ENCODE measurements around the gene JAM3.
A peak's percentile ranks its signal among the peaks of the same experiment; 100 is the strongest.

The JAM3 gene

DNA sequence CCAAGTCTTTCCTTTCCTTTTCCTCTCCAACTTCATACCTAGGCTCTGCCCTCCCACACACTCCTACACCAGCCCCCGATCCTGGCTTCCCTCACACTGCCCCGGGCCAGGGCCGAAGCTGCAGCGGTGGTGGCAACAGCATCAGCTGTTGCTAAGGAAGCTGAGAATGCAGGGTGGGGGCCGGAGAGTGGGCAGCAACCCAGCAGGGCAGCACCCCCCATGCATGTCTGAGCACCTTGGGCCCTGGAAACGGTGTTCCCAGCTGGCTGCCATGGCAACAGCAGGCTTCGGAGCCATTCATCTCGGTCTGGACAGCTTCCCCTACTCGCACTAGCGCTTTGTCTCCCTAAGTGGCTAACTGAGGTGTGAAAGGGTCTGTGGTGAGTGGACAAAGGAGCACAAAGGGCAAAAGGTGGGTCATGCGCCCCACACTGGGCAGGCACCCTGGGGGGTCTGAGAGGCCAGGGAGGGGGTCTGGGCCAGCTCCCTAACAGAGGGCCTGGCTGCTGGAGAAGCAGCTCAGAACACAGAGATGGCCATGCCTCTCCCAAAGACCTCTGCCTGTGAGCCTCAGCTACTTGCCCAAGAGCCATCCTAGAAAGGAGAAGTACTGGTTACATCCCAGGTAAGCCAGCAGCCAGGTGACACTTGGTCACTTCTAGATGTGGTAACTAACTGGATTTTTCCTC lies 42.1 kb upstream of the JAM3 start:
- TF ChIP-seq, protein P1, sequence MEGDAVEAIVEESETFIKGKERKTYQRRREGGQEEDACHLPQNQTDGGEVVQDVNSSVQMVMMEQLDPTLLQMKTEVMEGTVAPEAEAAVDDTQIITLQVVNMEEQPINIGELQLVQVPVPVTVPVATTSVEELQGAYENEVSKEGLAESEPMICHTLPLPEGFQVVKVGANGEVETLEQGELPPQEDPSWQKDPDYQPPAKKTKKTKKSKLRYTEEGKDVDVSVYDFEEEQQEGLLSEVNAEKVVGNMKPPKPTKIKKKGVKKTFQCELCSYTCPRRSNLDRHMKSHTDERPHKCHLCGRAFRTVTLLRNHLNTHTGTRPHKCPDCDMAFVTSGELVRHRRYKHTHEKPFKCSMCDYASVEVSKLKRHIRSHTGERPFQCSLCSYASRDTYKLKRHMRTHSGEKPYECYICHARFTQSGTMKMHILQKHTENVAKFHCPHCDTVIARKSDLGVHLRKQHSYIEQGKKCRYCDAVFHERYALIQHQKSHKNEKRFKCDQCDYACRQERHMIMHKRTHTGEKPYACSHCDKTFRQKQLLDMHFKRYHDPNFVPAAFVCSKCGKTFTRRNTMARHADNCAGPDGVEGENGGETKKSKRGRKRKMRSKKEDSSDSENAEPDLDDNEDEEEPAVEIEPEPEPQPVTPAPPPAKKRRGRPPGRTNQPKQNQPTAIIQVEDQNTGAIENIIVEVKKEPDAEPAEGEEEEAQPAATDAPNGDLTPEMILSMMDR (IDR thresholded peaks at IDR 0.05; ENCODE audit: low read length, missing control alignments) = no peak
- H3K4me3 ChIP-seq (replicated peaks; ENCODE audit: low read depth, low read length) = no peak overlapping the region
- DNase-seq (ENCODE audit: low read depth) = no peak

DNA sequence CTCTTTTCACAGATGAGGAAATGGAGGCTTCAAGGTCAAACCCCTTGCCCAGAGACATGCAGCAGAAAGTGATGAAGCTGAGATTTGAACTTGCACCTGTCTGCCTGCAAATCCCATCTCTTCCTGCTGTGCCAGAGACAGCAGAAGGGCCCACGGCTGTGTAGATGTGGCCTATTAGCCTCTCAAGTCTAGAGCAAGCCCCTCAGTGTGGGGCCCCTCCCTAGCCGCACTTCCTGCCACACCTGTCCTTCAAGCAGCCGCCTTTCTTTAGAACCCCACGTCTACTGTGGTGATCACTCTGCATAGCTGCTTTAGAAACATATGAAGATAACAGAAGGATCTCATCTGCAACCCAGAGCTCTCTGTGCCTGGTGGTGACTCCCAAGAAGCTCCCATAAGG lies 41.2 kb upstream of the JAM3 start:
- TF ChIP-seq, protein P1 (IDR thresholded peaks at IDR 0.05; ENCODE audit: low read length, missing control alignments) = no peak
- H3K4me3 ChIP-seq (replicated peaks; ENCODE audit: low read depth, low read length) = no peak overlapping the region
- no peak for DNase-seq (ENCODE audit: low read depth)

DNA sequence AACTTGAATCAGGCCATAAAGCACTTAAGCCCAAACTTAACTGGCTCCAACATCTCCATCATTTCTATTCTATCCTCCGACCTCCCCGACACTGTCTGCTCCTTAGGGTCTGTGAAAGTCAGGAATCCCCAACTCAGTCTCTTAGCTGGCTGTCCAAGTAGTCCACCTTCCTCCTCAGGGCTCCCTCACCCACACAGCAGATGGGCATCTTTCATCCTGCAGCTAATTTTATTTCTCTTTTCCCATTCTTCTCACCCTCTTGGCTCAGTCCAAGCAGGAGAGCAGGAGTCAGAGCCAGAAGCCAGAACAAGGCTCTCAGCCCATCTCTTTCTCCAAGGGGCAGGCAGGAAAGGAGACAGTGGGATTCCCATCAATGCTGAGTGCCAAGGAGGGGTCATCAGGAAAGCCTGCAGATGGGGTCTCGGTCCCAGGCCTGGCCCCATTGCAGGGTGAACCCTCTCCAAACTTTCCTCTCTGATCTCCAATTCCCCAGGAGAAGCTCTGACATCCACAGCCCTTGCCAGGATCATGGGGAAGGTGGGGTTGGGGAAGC lies 40.4 kb upstream of the JAM3 start:
- no peak for DNase-seq (ENCODE audit: low read depth)
- TF ChIP-seq, protein P1 (IDR thresholded peaks at IDR 0.05; ENCODE audit: low read length, missing control alignments) = no peak
- H3K4me3 ChIP-seq (replicated peaks; ENCODE audit: low read depth, low read length) = no peak overlapping the region

DNA sequence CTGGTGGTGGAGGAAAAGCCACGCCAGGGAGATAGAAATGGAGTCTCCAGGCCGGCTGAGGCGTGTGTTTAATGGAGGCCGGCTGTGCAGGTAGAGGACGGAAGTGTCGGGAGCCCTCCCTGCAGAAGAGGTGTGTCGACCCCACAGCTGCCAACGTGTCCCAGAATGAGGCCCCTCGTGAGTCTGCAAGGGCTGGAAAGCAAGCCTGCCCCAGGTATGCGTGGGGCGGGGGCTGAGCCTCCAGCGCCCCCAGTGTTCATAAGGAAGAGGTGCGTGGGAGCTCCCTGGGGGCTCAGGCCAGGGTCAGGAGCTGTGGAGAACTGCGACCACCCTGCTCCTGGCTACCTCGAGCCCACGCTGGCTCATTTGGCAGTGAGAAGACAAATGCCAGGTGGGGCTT lies 38.0 kb upstream of the JAM3 start:
- TF ChIP-seq, protein P1 (IDR thresholded peaks at IDR 0.05; ENCODE audit: low read length, missing control alignments) = peak; percentile 4
- H3K4me3 ChIP-seq (replicated peaks; ENCODE audit: low read depth, low read length) = no peak overlapping the region
- no peak for DNase-seq (ENCODE audit: low read depth)

DNA sequence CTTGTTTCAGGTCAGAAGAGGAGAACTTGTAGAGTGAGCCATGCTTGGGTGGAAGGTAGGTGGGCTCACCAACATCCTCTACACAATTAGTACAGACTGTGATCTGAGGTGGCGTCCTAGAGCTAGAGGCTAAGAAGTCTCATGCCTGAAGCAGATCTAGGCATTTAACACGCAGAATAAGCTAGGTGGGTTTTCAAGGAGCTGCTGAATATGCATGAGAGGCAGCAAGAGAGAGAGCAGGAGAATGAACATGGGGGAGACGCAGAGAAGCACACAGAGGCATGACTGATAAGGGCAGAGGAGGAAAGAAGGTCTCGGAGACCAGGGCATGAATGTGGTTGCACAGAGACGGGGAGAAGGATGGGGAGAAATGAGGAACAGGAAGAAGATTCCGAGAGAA lies 36.8 kb upstream of the JAM3 start:
- no peak overlapping the region for H3K4me3 ChIP-seq (replicated peaks; ENCODE audit: low read depth, low read length)
- TF ChIP-seq, protein P1 (IDR thresholded peaks at IDR 0.05; ENCODE audit: low read length, missing control alignments) = no peak
- DNase-seq (ENCODE audit: low read depth) = no peak

GRCh38 chr11:134032501-134033091 lies 36.3 kb upstream of the JAM3 start:
- TF ChIP-seq, protein P1 (IDR thresholded peaks at IDR 0.05; ENCODE audit: low read length, missing control alignments) = no peak
- DNase-seq (ENCODE audit: low read depth) = no peak
- H3K4me3 ChIP-seq (replicated peaks; ENCODE audit: low read depth, low read length) = no peak overlapping the region

All from fibroblast of pulmonary artery (primary cell).